Stimulated activated CD8-positive, alpha-beta memory T cell treated with anti-CD3 and anti-CD28 coated beads, Interleukin-12 subunit alpha, Interleukin-12 subunit beta, amount 100 ng/mL, for 24 hours (primary cell): ENCODE measurements around the gene ACOX3.
"Not testable (repeated sequence)": the region's sequence is repeated elsewhere in the genome, so short reads cannot be mapped to it uniquely, and the experiment has no call there.

Experiments used
- DNase-seq: peaks from one replicate; pipeline ENCODE4 v3.0.0-alpha.2; 2020; ENCODE audit errors: extremely low read depth

The ACOX3 gene

GRCh38 chr4:8406887-8407286 lies 33.6 kb downstream of the ACOX3 start:
- not testable (repeated sequence) for DNase-seq

- no peak for DNase-seq
Observed at GRCh38 chr4:8405516-8405875, 35.0 kb downstream of the ACOX3 start.

- no peak for DNase-seq
Observed at GRCh38 chr4:8404791-8405515, 35.6 kb downstream of the ACOX3 start.

GRCh38 chr4:8403976-8404375 lies 36.5 kb downstream of the ACOX3 start:
- no peak for DNase-seq

GRCh38 chr4:8403173-8403753 lies 37.3 kb downstream of the ACOX3 start:
- DNase-seq = no peak

- DNase-seq = no peak
Observed at GRCh38 chr4:8402640-8403039, 37.9 kb downstream of the ACOX3 start.

GRCh38 chr4:8402181-8402597 lies 38.3 kb downstream of the ACOX3 start:
- DNase-seq = no peak

- no peak for DNase-seq
Observed at GRCh38 chr4:8401665-8402064, 38.9 kb downstream of the ACOX3 start.

GRCh38 chr4:8400632-8401325 lies 39.7 kb downstream of the ACOX3 start:
- DNase-seq = no peak

GRCh38 chr4:8399298-8399697 lies 41.2 kb downstream of the ACOX3 start:
- no peak for DNase-seq

GRCh38 chr4:8398347-8398746 lies 42.2 kb downstream of the ACOX3 start:
- DNase-seq = no peak

- DNase-seq = no peak
Observed at GRCh38 chr4:8396762-8397406, 43.6 kb downstream of the ACOX3 start.

- DNase-seq = no peak
Observed at GRCh38 chr4:8395504-8396296, 44.8 kb downstream of the ACOX3 start.

GRCh38 chr4:8394806-8395205 lies 45.7 kb downstream of the ACOX3 start:
- DNase-seq = no peak

GRCh38 chr4:8394061-8394519 lies 46.4 kb downstream of the ACOX3 start:
- no peak for DNase-seq

GRCh38 chr4:8393593-8394038 lies 46.9 kb downstream of the ACOX3 start:
- DNase-seq = no peak

GRCh38 chr4:8392591-8393190 lies 47.8 kb downstream of the ACOX3 start:
- DNase-seq = no peak

- no peak for DNase-seq
Observed at GRCh38 chr4:8391972-8392371, 48.6 kb downstream of the ACOX3 start.

GRCh38 chr4:8391071-8391470 lies 49.5 kb downstream of the ACOX3 start:
- DNase-seq = no peak

GRCh38 chr4:8390577-8390976 lies 49.9 kb downstream of the ACOX3 start:
- DNase-seq = no peak

GRCh38 chr4:8388528-8388870 lies 52.0 kb downstream of the ACOX3 start:
- DNase-seq = no peak
